GM12801 (cell line): ENCODE measurements around the gene CRELD2.

Source experiments
- TF ChIP-seq, protein P1 (sequence below): IDR thresholded peaks from one replicate; pipeline ENCODE4 v1.5.1; 2011; ENCODE audit warnings: control low read depth; ENCODE audit not compliant: insufficient read length; ENCODE audit errors: extremely low read depth

CRELD2 gene

DNA sequence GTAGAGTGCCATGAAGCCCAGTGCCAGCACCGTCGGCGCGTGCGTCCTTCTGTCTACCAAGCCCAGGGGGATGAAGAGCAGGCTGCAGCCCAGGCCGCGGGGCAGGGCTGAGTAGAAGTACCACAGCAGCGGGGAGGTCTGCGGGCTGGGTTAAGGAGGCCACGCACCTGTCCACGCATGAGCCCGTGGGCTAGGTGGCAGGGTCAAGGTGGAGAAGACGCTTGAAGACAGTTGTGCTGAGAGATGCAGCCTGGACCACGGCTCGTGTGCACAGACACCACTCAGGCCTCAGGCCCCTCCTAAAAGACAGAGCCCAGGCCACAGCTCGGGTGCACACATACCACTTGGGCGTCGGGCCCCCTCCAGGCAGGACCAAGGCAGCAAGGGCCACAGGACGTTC, 10.6 kb upstream of the CRELD2 start:
- TF ChIP-seq, protein P1, sequence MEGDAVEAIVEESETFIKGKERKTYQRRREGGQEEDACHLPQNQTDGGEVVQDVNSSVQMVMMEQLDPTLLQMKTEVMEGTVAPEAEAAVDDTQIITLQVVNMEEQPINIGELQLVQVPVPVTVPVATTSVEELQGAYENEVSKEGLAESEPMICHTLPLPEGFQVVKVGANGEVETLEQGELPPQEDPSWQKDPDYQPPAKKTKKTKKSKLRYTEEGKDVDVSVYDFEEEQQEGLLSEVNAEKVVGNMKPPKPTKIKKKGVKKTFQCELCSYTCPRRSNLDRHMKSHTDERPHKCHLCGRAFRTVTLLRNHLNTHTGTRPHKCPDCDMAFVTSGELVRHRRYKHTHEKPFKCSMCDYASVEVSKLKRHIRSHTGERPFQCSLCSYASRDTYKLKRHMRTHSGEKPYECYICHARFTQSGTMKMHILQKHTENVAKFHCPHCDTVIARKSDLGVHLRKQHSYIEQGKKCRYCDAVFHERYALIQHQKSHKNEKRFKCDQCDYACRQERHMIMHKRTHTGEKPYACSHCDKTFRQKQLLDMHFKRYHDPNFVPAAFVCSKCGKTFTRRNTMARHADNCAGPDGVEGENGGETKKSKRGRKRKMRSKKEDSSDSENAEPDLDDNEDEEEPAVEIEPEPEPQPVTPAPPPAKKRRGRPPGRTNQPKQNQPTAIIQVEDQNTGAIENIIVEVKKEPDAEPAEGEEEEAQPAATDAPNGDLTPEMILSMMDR: no peak

DNA sequence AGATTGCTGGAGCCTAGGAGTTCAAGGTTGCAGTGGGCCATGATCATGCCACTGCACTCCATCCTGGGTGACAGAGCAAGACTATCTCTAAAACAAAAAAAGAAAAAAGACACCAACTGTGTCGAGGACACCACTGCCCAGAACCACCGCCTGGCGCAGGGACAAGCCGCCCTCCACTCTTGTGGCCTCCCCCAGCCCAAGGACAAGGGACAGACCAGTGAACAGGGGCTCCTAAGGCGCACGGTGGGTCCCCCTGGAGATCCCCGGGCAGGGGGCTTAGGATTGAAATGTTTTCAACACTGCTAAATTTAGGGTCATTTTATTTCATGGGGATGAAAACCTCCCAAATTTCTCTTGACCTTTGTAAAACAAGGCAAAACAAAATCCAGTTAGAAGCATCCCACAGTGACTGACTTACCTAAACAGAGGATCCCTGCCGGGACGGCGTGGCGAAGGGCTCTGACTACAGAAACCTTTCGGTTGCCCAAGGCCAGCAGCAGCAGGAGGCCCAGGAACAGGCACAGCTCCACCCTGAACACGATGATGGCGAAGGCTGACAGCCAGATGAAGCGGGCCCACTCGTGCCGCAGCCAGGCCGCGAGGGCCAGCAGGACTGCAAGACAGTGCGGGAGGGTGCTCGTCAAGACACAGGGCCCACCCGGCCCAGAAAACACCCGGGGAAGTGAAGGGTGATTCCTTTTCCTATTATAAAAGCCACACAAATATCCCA, 8.8 kb upstream of the CRELD2 start:
- TF ChIP-seq, protein P1: no peak

DNA sequence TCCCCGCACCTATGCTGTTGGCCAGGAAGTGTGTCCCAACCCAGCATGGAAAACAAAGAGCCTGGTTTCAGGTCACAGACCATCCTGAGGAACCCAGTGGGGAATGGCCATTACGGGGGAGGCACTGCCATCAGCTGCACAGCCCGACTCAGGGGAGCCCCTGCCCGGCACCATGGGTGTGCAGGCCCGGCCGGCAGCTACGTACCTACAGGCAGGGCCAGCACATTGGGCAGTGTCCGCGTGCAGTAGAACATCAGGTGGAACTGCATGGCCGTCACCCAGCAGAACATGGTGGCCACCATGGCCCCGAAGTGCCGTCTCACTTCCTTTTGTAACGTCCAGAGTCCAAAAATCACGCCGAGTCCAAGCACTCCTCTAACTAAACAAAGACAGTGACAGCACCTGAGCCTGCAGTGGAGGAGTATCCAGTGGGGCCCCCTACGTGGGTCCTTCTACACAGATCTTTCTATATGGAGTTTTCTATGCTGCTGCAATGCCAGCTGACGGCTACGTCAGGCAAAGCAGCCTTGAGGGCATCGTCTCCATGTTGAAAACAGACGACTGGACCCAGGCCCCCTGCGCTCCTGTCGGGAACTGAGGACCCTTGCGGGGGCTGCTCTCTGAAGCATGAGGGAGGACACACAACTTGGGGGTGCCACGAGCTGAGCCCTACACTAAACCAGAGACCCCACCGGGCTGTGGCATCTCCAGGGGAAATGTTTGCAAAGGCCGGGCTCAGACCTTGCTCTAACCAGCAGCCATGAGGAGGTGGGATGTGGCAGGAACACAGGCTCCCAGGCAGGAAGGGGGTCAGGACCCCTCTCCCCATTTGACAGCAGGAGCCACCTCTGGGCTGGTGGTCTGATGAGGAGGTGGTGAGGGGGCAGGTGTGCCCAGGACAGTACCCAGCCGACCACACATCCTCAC, 7.9 kb upstream of the CRELD2 start:
- TF ChIP-seq, protein P1: no peak

DNA sequence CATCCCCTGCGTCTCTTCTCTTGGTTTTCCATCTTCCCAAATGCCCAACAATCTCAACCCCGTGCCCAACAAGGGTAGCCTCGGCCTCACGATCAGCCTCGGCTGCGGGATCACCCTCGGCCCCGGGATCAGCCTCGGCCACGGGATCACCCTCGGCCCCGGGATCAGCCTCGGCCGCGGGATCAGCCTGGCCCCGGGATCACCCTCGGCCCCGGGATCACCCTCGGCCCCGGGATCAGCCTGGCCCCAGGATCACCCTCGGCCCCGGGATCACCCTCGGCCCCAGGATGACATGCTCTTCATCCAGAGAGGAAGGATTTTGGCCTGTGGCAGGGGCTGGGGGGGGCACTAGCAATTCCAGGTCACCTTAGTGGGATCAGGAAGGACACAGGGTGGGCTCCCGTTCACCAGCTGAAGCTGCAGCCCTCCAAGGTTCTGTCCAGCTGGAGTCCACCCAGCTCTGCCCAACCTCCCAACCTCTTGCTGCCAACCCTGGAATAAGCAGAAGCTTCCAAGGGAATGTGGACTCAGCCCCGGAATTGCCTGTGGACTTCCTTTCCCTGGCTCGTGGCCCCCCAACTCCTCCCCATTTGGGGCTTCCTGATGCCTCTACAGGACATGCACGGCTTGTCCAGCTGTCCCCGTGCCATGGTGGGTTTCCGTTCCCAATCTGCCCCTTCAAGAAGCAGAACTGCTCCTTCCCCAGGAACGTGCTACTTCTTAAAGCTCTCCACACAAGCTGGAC, 6.4 kb upstream of the CRELD2 start:
- TF ChIP-seq, protein P1: no peak

DNA sequence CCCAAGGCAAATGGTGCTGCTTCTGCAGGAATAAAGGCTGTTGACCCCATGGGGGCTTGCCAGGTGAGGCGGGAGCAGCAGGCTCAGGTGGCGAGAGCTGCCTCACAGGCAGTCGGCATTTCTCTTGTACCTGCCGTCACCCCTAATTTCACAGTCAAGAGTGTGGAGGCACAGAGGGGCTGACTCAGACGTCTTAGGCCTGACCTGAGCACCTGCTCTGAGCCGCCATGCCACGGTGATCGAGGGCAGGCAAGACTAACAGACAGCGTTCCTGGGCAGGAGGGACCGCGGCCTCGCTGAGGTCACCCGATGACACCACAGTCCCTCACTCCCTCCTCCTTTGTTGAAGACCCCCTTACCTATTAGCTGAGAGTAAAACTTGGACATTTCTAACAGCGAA, 5.4 kb upstream of the CRELD2 start:
- TF ChIP-seq, protein P1: no peak

DNA sequence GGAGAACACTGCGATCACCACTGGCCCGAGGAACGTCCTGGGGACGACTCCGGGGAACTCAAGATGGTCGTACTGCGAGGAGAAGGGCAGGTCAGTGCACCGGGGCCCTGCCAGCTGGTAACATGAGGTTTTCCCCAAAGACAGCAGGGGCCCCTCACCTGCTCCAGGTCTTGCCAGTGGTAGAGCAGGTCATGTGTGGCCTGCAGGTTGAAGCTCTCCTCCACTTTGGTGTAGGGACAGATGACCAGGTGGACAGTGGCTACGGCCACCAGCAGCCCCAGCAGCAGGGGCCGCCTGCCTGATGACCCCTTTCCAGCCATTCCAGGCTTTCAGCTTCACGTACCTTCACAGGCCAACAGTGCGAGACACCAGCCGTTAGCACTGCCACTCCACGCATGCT, 5.0 kb upstream of the CRELD2 start:
- TF ChIP-seq, protein P1: no peak

DNA sequence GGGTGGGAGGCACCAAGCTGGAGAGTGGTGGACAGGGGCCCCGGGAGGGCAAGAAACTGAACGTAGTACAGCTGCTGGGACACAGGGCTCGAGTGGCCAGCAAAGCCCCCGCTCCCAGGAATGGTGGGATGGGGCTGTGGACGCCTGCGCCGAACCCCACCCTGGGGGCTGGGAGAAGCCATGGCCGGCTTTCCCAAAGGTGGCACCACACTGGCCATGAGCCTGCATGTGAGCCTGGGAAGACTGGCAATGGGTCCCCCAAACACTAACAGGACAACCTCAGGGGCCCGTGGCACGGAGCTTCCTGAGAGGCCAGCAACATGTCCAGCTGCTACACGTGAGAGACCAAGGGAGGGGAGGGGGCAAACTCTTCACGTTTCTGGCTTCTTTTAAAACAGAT, 4.2 kb upstream of the CRELD2 start:
- TF ChIP-seq, protein P1: no peak
